Ishikawa (cell line): ENCODE data around the gene RIPK3.

Experiments
- CEBPB ChIP-seq: IDR thresholded peaks from 2 replicates; pipeline ENCODE4 v1.6.1; 2012
- CREB1 ChIP-seq: IDR thresholded peaks from 2 replicates; pipeline ENCODE4 v1.6.1; 2012; ENCODE audit warnings: low read depth
- EGR1 ChIP-seq: IDR thresholded peaks from 2 replicates; pipeline ENCODE4 v1.6.1; 2012
- EP300 ChIP-seq: IDR thresholded peaks from 2 replicates; pipeline ENCODE4 v1.6.1; 2012; ENCODE audit warnings: borderline replicate concordance
- FOXM1 ChIP-seq: IDR thresholded peaks from 2 replicates; pipeline ENCODE4 v1.6.1; 2012; ENCODE audit warnings: low read depth, borderline replicate concordance
- MAX ChIP-seq: IDR thresholded peaks from 2 replicates; pipeline ENCODE4 v1.6.1; 2012
- NFIC ChIP-seq: IDR thresholded peaks from 2 replicates; pipeline ENCODE4 v1.6.1; 2012
- RAD21 ChIP-seq: IDR thresholded peaks from 2 replicates; pipeline ENCODE4 v1.6.1; 2012; ENCODE audit warnings: low read depth
- TAF1 ChIP-seq: IDR thresholded peaks from 2 replicates; pipeline ENCODE4 v1.6.1; 2012; ENCODE audit warnings: low read depth, mild to moderate bottlenecking
- TCF12 ChIP-seq: IDR thresholded peaks from 2 replicates; pipeline ENCODE4 v1.6.1; 2012; ENCODE audit warnings: low read depth
- TEAD4 ChIP-seq: IDR thresholded peaks from 2 replicates; pipeline ENCODE4 v1.6.1; 2012
- USF1 ChIP-seq: IDR thresholded peaks from 2 replicates; pipeline ENCODE4 v1.6.1; 2012
- YY1 ChIP-seq: IDR thresholded peaks from 2 replicates; pipeline ENCODE4 v1.6.1; 2012; ENCODE audit warnings: low read depth
- ZBTB7A ChIP-seq: IDR thresholded peaks from 2 replicates; pipeline ENCODE4 v1.6.1; 2012; ENCODE audit warnings: low read depth
- TF ChIP-seq, protein P1 (sequence below): IDR thresholded peaks from 2 replicates; pipeline ENCODE4 v1.6.1; 2012; ENCODE audit warnings: low read depth, mild to moderate bottlenecking

Gene RIPK3

GRCh38 chr14:24347134-24347533 lies 7.3 kb upstream of the RIPK3 start:
- no peak for TF ChIP-seq RAD21
- TF ChIP-seq USF1, result no peak

- TF ChIP-seq TEAD4 (no peak), YY1 (no peak), TCF12 (no peak), CEBPB (no peak), EP300 (no peak), USF1 (no peak), TAF1 (no peak), MAX (no peak), NFIC (no peak), CREB1 (no peak), ZBTB7A (no peak), EGR1 (no peak), FOXM1 (no peak), RAD21 (no peak)
- TF ChIP-seq, protein P1, sequence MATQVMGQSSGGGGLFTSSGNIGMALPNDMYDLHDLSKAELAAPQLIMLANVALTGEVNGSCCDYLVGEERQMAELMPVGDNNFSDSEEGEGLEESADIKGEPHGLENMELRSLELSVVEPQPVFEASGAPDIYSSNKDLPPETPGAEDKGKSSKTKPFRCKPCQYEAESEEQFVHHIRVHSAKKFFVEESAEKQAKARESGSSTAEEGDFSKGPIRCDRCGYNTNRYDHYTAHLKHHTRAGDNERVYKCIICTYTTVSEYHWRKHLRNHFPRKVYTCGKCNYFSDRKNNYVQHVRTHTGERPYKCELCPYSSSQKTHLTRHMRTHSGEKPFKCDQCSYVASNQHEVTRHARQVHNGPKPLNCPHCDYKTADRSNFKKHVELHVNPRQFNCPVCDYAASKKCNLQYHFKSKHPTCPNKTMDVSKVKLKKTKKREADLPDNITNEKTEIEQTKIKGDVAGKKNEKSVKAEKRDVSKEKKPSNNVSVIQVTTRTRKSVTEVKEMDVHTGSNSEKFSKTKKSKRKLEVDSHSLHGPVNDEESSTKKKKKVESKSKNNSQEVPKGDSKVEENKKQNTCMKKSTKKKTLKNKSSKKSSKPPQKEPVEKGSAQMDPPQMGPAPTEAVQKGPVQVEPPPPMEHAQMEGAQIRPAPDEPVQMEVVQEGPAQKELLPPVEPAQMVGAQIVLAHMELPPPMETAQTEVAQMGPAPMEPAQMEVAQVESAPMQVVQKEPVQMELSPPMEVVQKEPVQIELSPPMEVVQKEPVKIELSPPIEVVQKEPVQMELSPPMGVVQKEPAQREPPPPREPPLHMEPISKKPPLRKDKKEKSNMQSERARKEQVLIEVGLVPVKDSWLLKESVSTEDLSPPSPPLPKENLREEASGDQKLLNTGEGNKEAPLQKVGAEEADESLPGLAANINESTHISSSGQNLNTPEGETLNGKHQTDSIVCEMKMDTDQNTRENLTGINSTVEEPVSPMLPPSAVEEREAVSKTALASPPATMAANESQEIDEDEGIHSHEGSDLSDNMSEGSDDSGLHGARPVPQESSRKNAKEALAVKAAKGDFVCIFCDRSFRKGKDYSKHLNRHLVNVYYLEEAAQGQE, result no peak
These were observed 4.2 kb upstream of the RIPK3 start for GRCh38 chr14:24343795-24344660.

- TF ChIP-seq, protein P1, result no peak
- TF ChIP-seq TCF12 (no peak), CREB1 (no peak), MAX (no peak), NFIC (no peak), EGR1 (no peak), TAF1 (no peak)
These were observed 3.1 kb upstream of the RIPK3 start for GRCh38 chr14:24342889-24343288.

- TF ChIP-seq USF1 (no peak), YY1 (no peak), NFIC (no peak), EP300 (no peak), TCF12 (no peak), FOXM1 (no peak)
These were observed 815 bp upstream of the RIPK3 start for GRCh38 chr14:24340606-24341005.

GRCh38 chr14:24338843-24339242 lies 948 bp downstream of the RIPK3 start:
- TF ChIP-seq RAD21, result no peak
- TF ChIP-seq USF1, result no peak
- TF ChIP-seq, protein P1, result no peak
- no peak for TF ChIP-seq FOXM1
- no peak for TF ChIP-seq EGR1
- TF ChIP-seq TCF12, result no peak
- no peak for TF ChIP-seq CREB1
- no peak for TF ChIP-seq NFIC
